IPS-18c (cell line): ENCODE measurements around the gene PRKAB1.
"Not testable (repeated sequence)": the region's sequence is repeated elsewhere in the genome, so short reads cannot be mapped to it uniquely, and the experiment has no call there.

Experiments
- H3K4me3 ChIP-seq: 2 replicates; pipeline ENCODE4 v1.7.0; 2013; ENCODE audit warnings: low read depth, mild to moderate bottlenecking, low read length, moderate library complexity; ENCODE audit not compliant: insufficient read depth
- H3K9me3 ChIP-seq: one replicate; pipeline ENCODE4 v1.6.1; 2013; ENCODE audit warnings: mild to moderate bottlenecking, low read length, moderate library complexity; ENCODE audit not compliant: control insufficient read depth, insufficient read depth

The PRKAB1 gene

DNA sequence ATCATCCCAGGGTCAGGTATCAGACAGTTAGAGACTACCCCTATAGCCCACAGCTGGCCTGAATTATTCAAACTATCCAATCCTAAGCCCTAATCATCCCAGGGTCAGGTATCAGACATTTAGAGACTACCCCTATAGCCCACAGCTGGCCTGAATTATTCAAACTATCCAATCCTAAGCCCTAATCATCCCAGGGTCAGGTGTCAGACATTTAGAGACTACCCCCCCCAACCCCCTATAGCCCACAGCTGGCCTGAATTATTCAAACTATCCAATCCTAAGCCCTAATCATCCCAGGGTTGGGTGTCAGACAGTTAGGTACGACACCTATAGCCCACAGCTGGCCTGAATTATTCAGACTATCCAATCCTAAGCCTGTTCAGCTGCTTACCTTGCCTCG is 10.9 kb upstream of the PRKAB1 start:
- not testable (repeated sequence) for H3K4me3 ChIP-seq, H3K9me3 ChIP-seq

DNA sequence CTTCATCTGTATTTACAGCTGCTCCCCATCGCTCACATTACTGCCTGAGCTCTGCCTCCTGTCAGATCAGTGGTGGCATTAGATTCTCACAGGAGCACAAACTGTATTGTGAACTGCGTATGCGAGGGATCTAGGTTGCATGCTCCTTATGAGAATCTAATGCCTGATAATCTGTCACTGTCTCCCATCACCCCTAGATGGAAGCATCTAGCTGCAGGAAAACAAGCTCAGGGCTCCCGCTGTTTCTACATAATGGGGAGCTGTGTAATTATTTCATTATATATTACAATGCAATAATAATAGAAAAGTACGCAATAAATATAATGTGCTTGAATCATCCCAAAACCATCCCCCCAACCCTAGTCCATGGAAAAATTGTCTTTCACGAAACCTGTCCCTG is 9.8 kb upstream of the PRKAB1 start:
- not testable (repeated sequence) for H3K4me3 ChIP-seq, H3K9me3 ChIP-seq

DNA sequence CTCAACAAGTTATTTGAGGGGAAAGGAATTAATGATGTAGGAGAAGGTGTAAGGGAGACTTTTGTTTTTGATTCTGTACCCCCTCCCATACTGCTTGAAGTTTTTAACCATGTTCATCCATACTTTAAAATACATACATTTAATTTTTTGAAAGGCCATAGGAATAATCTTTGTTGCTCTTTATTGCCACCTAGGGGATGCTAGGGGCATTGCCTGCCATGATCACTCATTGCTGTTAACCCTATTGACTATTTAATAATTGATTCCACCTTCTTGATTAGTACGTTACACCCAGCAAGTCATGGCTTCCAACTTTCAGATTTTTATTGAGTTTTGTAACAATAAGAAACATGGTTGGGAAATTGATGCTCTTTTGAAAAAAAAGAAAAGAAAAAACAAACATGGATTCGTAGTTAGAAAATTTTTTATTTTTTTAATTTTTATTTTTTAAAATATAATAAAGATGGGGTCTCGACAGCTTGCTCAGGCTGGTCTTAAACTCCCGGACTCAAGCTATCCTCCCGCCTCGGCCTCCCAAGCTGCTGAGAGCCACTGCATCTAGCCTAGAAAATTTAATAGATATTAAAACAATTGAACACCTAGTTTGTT is 8.5 kb upstream of the PRKAB1 start:
- no peak overlapping the region for H3K4me3 ChIP-seq
- H3K9me3 ChIP-seq = peaks cover 2% of the 10 kb centered on the region

DNA sequence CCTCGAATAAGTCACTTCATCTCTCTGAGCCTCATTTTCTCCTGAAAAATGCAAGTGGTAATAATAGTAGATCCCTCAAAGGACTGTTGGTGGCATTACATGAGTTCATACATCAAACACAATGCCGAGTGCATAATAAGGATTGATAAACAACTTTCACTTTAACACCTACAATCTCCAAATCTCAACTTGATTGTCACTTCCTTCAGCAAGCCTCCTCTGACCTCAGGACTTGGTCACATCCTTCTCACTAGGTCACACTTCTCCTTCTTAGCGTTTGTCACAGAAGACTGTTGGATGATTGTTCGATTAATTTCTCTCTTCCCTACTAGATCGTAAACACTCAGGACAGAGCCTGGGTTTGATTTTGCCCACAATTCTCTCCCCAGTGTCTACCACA is 7.9 kb upstream of the PRKAB1 start:
- Histone ChIP-seq H3K4me3 (no peak overlapping the region), H3K9me3 (peaks cover 2% of the 10 kb centered on the region)

DNA sequence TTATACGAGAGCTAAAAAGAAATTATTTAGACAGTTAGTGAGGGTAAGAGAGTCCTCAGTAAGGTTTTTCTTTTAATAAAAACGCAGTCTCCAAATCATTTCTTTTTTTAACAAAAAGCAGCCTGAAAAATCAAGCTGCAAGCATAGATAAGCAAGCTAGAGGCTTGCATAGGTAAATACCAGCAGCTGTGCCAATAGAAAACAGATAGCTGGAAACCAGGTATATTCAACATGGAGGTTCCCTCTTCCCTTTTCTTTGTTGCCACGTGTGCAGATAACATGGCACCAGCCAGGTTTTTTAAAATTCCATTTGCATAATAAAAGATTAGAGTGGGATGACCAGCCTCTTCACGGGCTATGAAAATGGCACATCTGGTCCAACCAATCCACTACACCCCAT is 6.1 kb upstream of the PRKAB1 start:
- Histone ChIP-seq H3K9me3 (peaks cover 2% of the 10 kb centered on the region), H3K4me3 (no peak overlapping the region)

DNA sequence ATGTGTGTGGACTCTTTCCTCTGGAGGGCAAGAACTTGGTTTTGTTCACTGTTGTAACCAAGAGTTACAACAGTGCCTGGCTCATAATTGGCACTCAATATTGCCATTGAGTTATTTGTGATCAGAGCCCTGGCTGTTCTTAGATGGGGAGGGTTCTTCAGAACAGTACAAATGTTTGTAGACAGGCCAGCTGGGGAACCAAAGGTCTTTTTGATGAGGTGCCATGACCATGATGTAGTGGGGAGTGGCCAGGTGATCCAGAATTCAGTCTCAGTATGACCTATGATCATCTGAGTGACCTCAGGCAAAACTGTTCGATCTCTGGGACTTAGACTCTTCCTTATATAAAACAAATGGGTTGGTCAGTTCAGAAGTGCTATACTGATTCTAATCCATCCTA is 3.3 kb upstream of the PRKAB1 start:
- H3K9me3 ChIP-seq = no peaks in the 10 kb centered on the region
- no peak overlapping the region for H3K4me3 ChIP-seq

DNA sequence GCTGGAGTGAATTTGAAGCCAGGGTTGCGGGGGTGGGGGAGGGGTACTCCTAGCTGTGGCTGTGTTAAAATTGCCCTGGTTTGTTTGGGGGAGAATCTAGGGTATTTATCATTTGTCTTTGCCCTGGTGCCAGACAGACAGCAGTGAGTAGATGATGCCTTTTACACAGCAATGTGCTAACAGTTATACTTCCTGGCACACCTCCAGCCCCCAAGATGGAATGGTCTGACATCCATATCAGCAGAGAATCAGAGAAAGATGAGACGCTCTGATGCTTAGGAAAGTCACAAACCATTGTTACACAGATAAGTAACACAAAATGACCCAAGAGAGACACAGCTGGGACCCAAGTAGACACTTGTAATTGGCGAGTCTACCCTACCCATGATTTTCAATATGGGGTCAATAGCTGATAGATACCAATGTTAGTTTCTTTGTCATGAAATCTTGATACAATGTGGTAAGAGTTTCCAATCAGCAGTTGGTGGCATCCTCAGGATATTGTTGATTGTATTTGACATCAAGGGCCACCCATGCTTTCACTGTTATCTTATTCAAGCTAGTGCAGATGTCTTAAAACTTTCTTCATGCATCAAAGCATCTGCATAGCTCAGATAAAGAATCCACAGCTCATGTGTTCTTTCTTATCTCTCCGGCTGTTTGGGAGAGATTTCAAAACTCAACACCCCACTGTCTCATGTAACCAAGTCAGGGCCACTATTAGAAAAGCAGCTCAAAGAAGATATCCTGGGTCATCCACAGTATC is 2.6 kb upstream of the PRKAB1 start:
- H3K9me3 ChIP-seq = no peaks in the 10 kb centered on the region
- no peak overlapping the region for H3K4me3 ChIP-seq

DNA sequence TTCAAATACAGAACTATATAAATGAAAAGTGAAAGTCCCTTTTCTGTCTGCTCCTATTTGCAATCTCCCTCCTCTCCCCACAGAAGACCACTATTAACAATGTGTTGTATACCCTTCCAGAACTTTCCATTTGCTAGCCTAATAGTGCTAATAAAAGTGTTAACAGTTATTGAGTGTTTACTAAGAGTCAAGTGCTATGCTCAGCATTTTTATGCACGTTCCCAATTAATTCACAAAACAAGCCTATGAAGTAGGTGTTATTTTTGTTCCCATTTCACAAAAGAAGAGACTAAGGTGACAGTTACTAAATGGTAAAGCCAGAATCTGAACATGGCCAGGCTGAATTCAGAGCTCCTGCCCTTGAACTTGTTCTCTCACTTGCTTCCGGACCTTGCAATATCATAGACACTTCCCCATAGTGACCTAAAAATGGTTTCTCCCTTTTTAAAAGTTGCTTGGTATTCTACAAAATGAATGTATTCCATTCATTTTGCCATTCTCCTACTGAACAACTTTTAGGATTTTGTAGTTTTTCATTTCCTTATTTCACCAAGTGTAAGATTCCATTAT is 1.6 kb upstream of the PRKAB1 start:
- Histone ChIP-seq H3K4me3 (no peak overlapping the region), H3K9me3 (no peaks in the 10 kb centered on the region)

DNA sequence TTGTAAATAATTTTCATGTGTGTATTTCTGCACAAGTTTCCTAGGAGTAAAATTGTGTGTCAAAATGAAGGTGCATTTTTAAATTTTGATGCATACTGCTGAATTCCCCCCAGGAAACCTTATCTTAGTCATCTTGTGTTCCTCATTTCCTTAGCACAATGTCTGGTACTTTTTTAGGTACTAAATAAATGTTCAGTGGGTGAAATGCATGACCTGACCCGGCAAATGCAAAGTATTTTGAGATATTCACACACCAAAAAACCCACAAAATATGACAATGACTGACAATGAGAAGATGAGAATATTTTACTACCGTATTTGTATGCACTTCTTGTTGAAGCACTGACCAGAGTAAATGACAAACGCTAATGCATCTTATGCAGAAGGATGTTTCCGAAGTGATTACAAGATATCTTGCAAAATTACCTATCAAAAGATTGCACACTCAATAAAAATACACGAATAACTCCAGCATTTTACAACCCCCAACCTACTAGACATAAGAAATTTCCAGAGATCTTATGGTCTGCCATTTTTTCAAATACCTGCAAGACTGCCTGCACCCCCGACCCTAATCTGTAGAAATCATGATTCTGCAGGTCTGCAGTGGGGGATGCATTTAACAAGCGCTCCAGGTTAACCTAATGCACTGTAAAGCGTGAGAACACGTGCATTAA is 895 bp upstream of the PRKAB1 start:
- H3K4me3 ChIP-seq = peak overlapping the region; percentile 44; the same call in 1 of the 2 replicates

DNA sequence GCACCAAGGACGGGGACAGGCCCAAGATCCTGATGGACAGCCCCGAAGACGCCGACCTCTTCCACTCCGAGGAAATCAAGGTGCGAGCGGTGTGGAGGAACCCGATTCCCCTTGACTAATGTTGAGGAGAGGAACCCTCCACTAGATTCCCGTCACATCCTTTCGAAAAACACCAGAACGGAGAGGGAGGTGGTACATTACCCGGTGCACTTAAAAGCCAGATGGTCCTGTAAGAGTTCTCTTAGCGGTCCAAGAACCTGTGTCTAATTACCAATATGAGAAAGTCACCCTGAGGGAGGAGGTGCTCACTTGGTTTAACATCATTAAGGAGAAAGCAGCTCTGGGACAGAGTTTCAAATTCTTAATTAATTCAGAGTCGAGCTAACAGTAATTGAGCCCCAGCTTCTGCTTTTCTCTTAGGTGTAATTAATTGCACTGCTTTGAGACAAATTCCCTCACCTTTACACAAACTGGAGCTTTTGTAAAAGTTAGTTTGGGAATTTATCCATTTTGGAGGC is 450 bp downstream of the PRKAB1 start:
- Histone ChIP-seq H3K9me3 (no peaks in the 10 kb centered on the region), H3K4me3 (peak overlapping the region; percentile 68)

More for the DNA sequence above, 895 bp upstream of the PRKAB1 start:
- no peaks in the 10 kb centered on the region for H3K9me3 ChIP-seq

DNA sequence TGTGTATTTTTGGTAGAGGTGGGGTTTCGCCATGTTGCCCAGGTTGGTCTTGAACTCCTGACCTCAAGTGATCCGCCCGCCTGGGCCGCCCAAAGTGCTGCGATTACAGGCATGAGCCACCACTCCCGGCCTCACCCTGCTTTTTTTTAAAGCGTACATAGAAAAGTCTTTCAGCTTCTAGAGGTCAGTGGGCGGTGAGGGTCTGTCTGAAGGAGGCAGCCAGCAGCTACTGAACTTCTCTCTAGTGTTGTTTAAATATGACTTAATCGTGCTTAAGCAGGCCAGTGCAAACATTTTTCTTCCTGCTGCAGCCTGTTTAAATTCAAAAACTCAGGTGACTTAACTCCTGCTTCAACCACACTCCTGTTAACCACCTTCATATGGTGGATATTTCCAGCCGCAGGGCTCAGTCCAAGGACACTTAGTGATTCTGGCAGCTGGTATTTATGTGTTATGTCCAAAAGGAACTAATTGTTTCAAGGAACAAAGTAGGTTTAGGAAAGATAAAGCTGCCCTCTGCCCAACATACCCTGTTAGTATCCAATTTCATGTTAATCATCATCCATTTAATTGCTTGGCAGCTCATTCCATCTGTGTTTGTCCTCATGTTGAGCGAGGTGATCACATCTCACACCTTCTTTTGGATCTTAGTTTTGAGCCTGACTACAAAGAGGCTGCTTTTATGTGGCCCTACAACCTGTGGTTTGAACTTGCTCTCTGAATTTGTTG is 2.0 kb downstream of the PRKAB1 start:
- no peak overlapping the region for H3K4me3 ChIP-seq
- H3K9me3 ChIP-seq = no peaks in the 10 kb centered on the region

DNA sequence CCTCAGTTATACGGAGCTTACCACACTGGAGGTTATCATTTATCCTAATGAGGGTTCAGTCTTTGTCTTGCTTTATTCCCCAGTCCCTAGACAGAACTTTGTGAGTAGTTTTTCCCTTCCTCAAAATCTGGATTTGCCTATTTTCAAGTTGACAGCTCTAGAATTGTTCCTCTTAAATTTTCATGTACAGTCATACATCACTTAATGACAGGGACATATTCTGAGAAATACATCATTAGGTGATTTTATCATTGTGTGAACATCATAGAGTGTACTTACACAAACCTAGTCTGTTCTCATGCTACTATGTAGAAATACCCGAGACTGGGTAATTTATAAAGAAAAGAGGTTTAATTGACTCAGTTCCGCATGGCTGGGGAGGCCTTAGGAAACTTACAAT is 3.1 kb downstream of the PRKAB1 start:
- Histone ChIP-seq H3K4me3 (no peak overlapping the region), H3K9me3 (no peaks in the 10 kb centered on the region)

DNA sequence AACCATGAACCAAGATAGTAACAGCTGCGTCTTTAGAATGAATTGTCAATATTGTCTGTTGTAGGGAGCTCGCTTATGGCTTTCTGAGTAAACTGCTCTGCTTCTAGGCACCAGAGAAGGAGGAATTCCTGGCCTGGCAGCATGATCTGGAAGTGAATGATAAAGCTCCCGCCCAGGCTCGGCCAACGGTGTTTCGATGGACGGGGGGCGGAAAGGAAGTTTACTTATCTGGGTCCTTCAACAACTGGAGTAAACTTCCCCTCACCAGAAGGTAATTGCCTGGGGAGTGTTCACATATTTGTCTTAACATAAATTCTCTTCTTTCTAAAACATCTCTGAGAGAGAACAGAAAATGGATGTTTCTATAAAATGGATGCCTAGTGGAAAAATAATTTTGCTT is 4.3 kb downstream of the PRKAB1 start:
- no peak overlapping the region for H3K4me3 ChIP-seq
- H3K9me3 ChIP-seq = no peaks in the 10 kb centered on the region

DNA sequence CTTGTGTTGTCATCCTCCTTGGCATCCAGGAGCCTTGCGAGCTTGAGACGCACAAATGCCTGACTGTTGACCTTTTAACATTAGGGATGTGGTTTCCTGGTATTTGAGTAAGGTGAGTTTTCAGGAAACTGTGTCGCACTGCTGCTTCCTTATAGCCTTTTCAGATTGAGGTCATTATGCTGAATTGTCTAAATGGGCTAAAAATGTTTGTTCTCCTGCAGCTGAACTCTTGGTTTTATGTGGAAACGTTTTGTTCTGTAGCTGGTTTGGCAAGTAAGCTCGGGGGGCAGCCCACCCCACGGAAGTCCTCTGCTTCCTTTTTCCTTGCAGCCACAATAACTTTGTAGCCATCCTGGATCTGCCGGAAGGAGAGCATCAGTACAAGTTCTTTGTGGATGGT is 5.7 kb downstream of the PRKAB1 start:
- Histone ChIP-seq H3K9me3 (no peaks in the 10 kb centered on the region), H3K4me3 (no peak overlapping the region)

DNA sequence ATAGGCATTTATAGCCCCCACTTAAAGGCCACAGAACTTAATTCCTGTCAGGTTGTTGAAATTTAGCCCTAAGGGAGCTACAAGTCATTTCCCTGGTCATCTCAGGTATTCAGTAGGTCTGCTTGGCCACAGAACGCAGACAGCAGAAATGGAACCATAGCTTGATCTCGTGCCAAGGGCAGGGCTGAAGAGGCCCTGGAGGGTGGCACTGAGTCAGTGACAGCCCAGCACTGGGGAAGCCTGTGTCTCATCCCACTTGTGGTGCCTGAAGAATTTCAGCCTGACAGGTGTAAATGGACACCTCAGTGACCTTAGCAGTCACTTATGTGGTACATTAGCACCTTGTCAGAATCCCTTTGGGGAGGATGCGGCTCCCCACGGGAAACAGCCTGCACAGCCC is 6.6 kb downstream of the PRKAB1 start:
- no peak overlapping the region for H3K4me3 ChIP-seq
- H3K9me3 ChIP-seq = no peaks in the 10 kb centered on the region

DNA sequence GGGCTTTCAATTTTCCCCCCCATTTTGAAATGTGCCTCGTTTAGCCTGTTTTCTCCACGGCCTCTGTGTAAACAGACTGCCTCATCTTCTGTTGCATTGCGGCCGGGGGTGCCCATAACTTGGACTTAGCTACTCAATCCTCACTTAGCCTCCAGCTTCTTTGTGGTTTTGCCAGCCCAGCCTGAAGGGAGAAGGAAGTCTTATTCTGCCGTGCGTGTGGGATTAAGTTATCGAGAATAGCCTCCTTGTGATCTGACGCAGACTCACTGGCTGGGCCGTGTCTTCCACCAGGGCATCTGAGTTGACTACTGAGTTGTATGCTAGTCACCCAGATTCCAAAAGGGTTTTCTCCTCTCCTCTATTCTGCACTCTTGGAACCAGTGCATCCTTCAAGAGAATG is 8.1 kb downstream of the PRKAB1 start:
- H3K4me3 ChIP-seq = no peak overlapping the region
- H3K9me3 ChIP-seq = no peaks in the 10 kb centered on the region

DNA sequence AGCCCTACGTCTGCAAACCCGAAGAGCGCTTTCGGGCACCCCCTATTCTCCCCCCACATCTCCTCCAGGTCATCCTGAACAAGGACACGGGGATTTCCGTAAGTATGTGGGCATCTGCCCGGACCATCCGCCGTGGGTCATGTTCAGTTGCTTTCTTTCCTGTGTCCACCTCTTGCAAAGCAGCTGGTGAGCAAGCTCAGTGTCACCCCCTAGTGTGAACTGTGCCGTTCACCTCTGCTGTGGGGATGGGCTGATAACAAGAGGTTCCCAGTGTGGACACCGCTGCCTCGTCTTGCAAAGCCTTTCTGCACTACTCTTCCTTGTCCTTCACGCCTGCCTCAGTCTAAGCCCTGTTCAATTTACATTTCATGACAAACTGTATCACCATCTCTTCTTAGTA is 8.6 kb downstream of the PRKAB1 start:
- H3K9me3 ChIP-seq = no peaks in the 10 kb centered on the region
- no peak overlapping the region for H3K4me3 ChIP-seq
